Measurements from ENCODE around the gene ZC3H11A. TPM values are rescaled to one million over a fixed set of nuclear protein-coding genes. Genes with fewer than 3 reads are reported as not detected.
A peak's percentile ranks its signal among the peaks of the same experiment; 100 is the strongest.

Gene ZC3H11A
- total RNA-seq, 1 experiment from 2014 or later: 66.7 TPM

GRCh38 chr1:203772836-203773235 lies 22.6 kb upstream of the ZC3H11A start:
- no peaks in the 10 kb centered on the region; the same call in 1 of the 2 replicates for H3K4me1 ChIP-seq
- H3K9me3 ChIP-seq: no peaks in the 10 kb centered on the region
- Mint-ChIP-seq H3K36me3 (ENCODE audit: insufficient read depth, unreplicated experiment) (no peaks in the 10 kb centered on the region), H3K27ac (ENCODE audit: unreplicated experiment) (no peak overlapping the region), H3K4me3 (ENCODE audit: unreplicated experiment) (no peak overlapping the region), H3K9me3 (ENCODE audit: unreplicated experiment) (no peaks in the 10 kb centered on the region), H3K4me1 (ENCODE audit: low read depth, unreplicated experiment) (peaks cover 15% of the 10 kb centered on the region), H3K27me3 (ENCODE audit: insufficient read depth, unreplicated experiment) (no peaks in the 10 kb centered on the region)
- H3K4me3 ChIP-seq (ENCODE audit: low read depth, low read length): no peak overlapping the region
- intact Hi-C loops (cut with micrococcal nuclease; ENCODE audit: unreplicated experiment): no loop called here
- no peak for DNase-seq
- ChIA-PET CTCF (no interaction called here), POLR2A (no interaction called here)
- no peaks in the 10 kb centered on the region for H3K36me3 ChIP-seq (ENCODE audit: control insufficient read depth, insufficient read depth, low read length)
- BruUV-seq (replicated peaks): no TSS peak
- no peak for TF ChIP-seq CTCF (IDR thresholded peaks at IDR 0.05; ENCODE audit: insufficient read depth in 1 of 2, low read depth in 1 of 2, low read length in 1 of 2, severe bottlenecking in 1 of 2, unreplicated experiment in 1 of 2)
- H3K27me3 ChIP-seq (replicated peaks; ENCODE audit: control insufficient read depth, insufficient read depth, low read length): no peaks in the 10 kb centered on the region

GRCh38 chr1:203776636-203777035 lies 18.8 kb upstream of the ZC3H11A start:
- Histone ChIP-seq H3K9me3 (no peaks in the 10 kb centered on the region), H3K36me3 (ENCODE audit: control insufficient read depth, insufficient read depth, low read length) (no peaks in the 10 kb centered on the region), H3K27me3 (replicated peaks; ENCODE audit: control insufficient read depth, insufficient read depth, low read length) (no peaks in the 10 kb centered on the region), H3K4me1 (no peaks in the 10 kb centered on the region), H3K4me3 (ENCODE audit: low read depth, low read length) (no peak overlapping the region)
- Mint-ChIP-seq H3K9me3 (ENCODE audit: unreplicated experiment) (no peaks in the 10 kb centered on the region), H3K27ac (ENCODE audit: unreplicated experiment) (no peak overlapping the region), H3K36me3 (ENCODE audit: insufficient read depth, unreplicated experiment) (no peaks in the 10 kb centered on the region), H3K4me3 (ENCODE audit: unreplicated experiment) (no peak overlapping the region), H3K4me1 (ENCODE audit: low read depth, unreplicated experiment) (peaks cover 6% of the 10 kb centered on the region), H3K27me3 (ENCODE audit: insufficient read depth, unreplicated experiment) (no peaks in the 10 kb centered on the region)
- POLR2A ChIA-PET: no interaction called here
- peak in 1 of 2 experiments; percentile 22 for DNase-seq
- peak in 1 of 2 experiments; percentile 30 for TF ChIP-seq CTCF (IDR thresholded peaks at IDR 0.05; ENCODE audit: insufficient read depth in 1 of 2, low read depth in 1 of 2, low read length in 1 of 2, severe bottlenecking in 1 of 2, unreplicated experiment in 1 of 2)
- intact Hi-C loops (cut with micrococcal nuclease; ENCODE audit: unreplicated experiment): no loop called here
- CTCF ChIA-PET: interaction anchor here (0.6 kb wide), 2 partner anchors 82 to 439 kb away, joined by 3 to 4 read pairs; no protein-coding TSS in a partner anchor
- BruUV-seq (replicated peaks): no TSS peak

- CTCF ChIA-PET: no interaction called here
- intact Hi-C loops (cut with micrococcal nuclease; ENCODE audit: unreplicated experiment): no loop called here
- peak in 1 of 2 experiments; percentile 10 for DNase-seq
Measured at GRCh38 chr1:203777596-203777995, 17.8 kb upstream of the ZC3H11A start.

More at GRCh38 chr1:203777596-203777995, 17.8 kb upstream of the ZC3H11A start:
- TF ChIP-seq CTCF (IDR thresholded peaks at IDR 0.05; ENCODE audit: insufficient read depth in 1 of 2, low read depth in 1 of 2, low read length in 1 of 2, severe bottlenecking in 1 of 2, unreplicated experiment in 1 of 2): no peak
- Histone ChIP-seq H3K4me3 (ENCODE audit: low read depth, low read length) (no peak overlapping the region), H3K9me3 (no peaks in the 10 kb centered on the region), H3K4me1 (no peaks in the 10 kb centered on the region), H3K27me3 (replicated peaks; ENCODE audit: control insufficient read depth, insufficient read depth, low read length) (no peaks in the 10 kb centered on the region), H3K36me3 (ENCODE audit: control insufficient read depth, insufficient read depth, low read length) (no peaks in the 10 kb centered on the region)
- H3K27me3 Mint-ChIP-seq (ENCODE audit: insufficient read depth, unreplicated experiment): no peaks in the 10 kb centered on the region
- H3K4me1 Mint-ChIP-seq (ENCODE audit: low read depth, unreplicated experiment): peaks cover 6% of the 10 kb centered on the region
- POLR2A ChIA-PET: no interaction called here
- H3K36me3 Mint-ChIP-seq (ENCODE audit: insufficient read depth, unreplicated experiment): no peaks in the 10 kb centered on the region
- BruUV-seq (replicated peaks): no TSS peak
- no peaks in the 10 kb centered on the region for H3K9me3 Mint-ChIP-seq (ENCODE audit: unreplicated experiment)
- no peak overlapping the region for H3K27ac Mint-ChIP-seq (ENCODE audit: unreplicated experiment)
- no peak overlapping the region for H3K4me3 Mint-ChIP-seq (ENCODE audit: unreplicated experiment)

All from Caco-2 (cell line).